ENCODE data around the gene HEXB. TPM values are rescaled to one million over a fixed set of nuclear protein-coding genes. Genes with fewer than 3 reads are reported as not detected.

HEXB gene
- total and polyA plus RNA-seq, 9 of the 15 experiments (the other 6 are each of a cell fraction or from before 2014, with no cell fraction given): 22.9 to 158 (median 108) TPM

- TF ChIP-seq ZNF395 (CRISPR knock-in tag; IDR thresholded peaks at IDR 0.05): no peak
- no peak for TF ChIP-seq FOXM1 (IDR thresholded peaks at IDR 0.05; ENCODE audit: low read depth)
- peak; percentile 77; the same call in 1 of the 2 replicates for TF ChIP-seq FOXM1 (CRISPR knock-in tag; IDR thresholded peaks at IDR 0.05; ENCODE audit: low read depth)
- no peak for TF ChIP-seq TEAD2 (tag; IDR thresholded peaks at IDR 0.05)
- 0 out of 2 replicates have a peak, but pooled peaks have one; percentile 58 for TF ChIP-seq ELK1 (CRISPR knock-in tag; IDR thresholded peaks at IDR 0.05)
- 0 out of 4 replicates have a peak, but pooled peaks of 1 of the 2 experiments have one; percentile 27 for TF ChIP-seq FOXA3 (CRISPR knock-in tag; conservative IDR thresholded peaks at IDR 0.05 in 1 of 2, IDR thresholded peaks at IDR 0.05 in 1 of 2)
- peak; percentile 16; the same call in 1 of the 2 replicates for TF ChIP-seq CEBPG (CRISPR knock-in tag; IDR thresholded peaks at IDR 0.05)
- TF ChIP-seq CEBPG (tag; conservative IDR thresholded peaks at IDR 0.05 in 1 of 2, IDR thresholded peaks at IDR 0.05 in 1 of 2): no peak
- no peak for TF ChIP-seq ZNF764 (CRISPR knock-in tag; IDR thresholded peaks at IDR 0.05; ENCODE audit: low read depth)
- peak; percentile 71 for TF ChIP-seq GABPB1 (CRISPR knock-in tag; IDR thresholded peaks at IDR 0.05)
- peak; percentile 5 for TF ChIP-seq RBBP5 (IDR thresholded peaks at IDR 0.05; ENCODE audit: borderline replicate concordance, insufficient read depth, low read length, poor library complexity, severe bottlenecking)
- no peak for TF ChIP-seq FOXA1 (IDR thresholded peaks at IDR 0.05; ENCODE audit: borderline replicate concordance)
- peak; percentile 23; the same call in 1 of the 2 replicates for TF ChIP-seq ARID4B (CRISPR knock-in tag; IDR thresholded peaks at IDR 0.05)
- TF ChIP-seq KAT7 (CRISPR knock-in tag; IDR thresholded peaks at IDR 0.05; ENCODE audit: borderline replicate concordance): peak; percentile 98
- TF ChIP-seq ZC3H4 (CRISPR knock-in tag; IDR thresholded peaks at IDR 0.05; ENCODE audit: borderline replicate concordance): 0 out of 2 replicates have a peak, but pooled peaks have one; percentile 46
- no peak for TF ChIP-seq ATF1 (CRISPR knock-in tag; IDR thresholded peaks at IDR 0.05)
- TF ChIP-seq ATF1 (tag; IDR thresholded peaks at IDR 0.05): peak; percentile 44
- TF ChIP-seq ETS2 (tag; IDR thresholded peaks at IDR 0.05; ENCODE audit: borderline replicate concordance, poor library complexity, severe bottlenecking): no peak
- TF ChIP-seq ZNF431 (CRISPR knock-in tag; IDR thresholded peaks at IDR 0.05): 0 out of 2 replicates have a peak, but pooled peaks have one; percentile 24
- no peak for TF ChIP-seq ZNF354B (CRISPR knock-in tag; IDR thresholded peaks at IDR 0.05)
- peak; percentile 46 for TF ChIP-seq ZFX (CRISPR knock-in tag; IDR thresholded peaks at IDR 0.05)
Measured at GRCh38 chr5:74639807-74640449, 45.1 kb upstream of the HEXB start (continued).
